Measurements from ENCODE around the gene IGFBP2.

DNA sequence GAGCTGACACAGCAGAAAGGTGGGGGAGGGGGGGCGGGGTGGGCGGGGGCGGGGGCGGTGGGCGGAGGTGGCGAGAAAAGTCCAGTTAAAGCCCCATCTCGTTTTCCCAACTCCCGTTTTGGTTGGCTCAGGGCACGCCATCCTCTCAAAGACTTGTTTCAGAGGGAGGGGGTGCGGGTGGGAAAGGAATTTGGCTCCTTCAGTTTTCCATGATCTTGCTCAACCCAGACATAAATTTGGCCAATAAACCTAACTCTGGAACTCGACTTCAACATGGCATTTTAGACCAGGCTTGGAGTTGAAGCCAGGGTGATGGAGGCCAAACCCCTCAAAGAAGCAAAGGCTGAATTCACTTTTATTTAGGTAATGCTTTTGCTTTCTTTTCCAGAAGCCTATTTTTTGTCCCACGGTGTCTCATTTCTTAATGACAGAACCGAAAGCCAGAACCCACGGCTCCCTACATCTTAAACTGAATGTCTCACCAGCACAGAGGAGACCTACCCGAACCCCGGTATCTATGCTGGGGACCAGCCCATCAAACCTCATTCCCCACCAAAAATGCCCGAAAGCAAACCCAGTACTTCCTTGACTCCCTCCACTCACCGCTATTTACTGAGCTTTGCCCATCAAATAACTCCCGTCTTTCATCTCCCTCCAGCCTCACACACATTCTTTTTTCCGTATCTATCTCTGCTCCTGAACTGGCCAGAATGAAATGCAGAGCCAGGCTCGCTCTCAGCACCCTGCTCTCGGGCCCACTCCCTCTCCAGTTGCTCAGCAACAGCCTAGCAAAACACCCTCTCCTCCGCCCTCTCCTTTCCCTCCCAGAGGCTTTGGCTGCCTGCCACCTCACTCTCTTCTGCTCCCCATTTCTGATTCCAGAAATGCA, 57.9 kb downstream of the IGFBP2 start:
- TF ChIP-seq, protein P1, sequence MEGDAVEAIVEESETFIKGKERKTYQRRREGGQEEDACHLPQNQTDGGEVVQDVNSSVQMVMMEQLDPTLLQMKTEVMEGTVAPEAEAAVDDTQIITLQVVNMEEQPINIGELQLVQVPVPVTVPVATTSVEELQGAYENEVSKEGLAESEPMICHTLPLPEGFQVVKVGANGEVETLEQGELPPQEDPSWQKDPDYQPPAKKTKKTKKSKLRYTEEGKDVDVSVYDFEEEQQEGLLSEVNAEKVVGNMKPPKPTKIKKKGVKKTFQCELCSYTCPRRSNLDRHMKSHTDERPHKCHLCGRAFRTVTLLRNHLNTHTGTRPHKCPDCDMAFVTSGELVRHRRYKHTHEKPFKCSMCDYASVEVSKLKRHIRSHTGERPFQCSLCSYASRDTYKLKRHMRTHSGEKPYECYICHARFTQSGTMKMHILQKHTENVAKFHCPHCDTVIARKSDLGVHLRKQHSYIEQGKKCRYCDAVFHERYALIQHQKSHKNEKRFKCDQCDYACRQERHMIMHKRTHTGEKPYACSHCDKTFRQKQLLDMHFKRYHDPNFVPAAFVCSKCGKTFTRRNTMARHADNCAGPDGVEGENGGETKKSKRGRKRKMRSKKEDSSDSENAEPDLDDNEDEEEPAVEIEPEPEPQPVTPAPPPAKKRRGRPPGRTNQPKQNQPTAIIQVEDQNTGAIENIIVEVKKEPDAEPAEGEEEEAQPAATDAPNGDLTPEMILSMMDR (conservative IDR thresholded peaks at IDR 0.05), result no peak
- no peak for TF ChIP-seq ZFX (IDR thresholded peaks at IDR 0.05)
